HCT116 (cell line): ENCODE measurements around the gene HOXC6. TPM values are rescaled to one million over a fixed set of nuclear protein-coding genes. Genes with fewer than 3 reads are reported as not detected.

Experiments used
- ATAC-seq: fragments of 200-7000 bp; cut with Tn5 transposase; 2 replicates; pipeline ENCODE4 v1.9.1; 2020; ENCODE audit warnings: mild to moderate bottlenecking, moderate library complexity
- BruUV-seq: library from RNA; stranded (reverse); fragments of 400-500 nt; replicated peaks from 2 replicates; lab custom pipeline; 2021; lab: Mats Ljungman, UMichigan
- CTCF ChIA-PET: fragments of 300-600 bp; sonication (Branson Sonifier 250); formaldehyde crosslinking; loops from one replicate; lab custom pipeline; 2021; ENCODE audit warnings: antibody characterized with exemption; lab: Charles Lee
- POLR2A ChIA-PET: fragments of 300-600, 350-600 bp; sonication (Branson Sonifier 250); formaldehyde crosslinking; loops from one replicate; lab custom pipeline; 2021; ENCODE audit warnings: antibody characterized with exemption; lab: Charles Lee
- RAD21 ChIA-PET, 2 experiments: fragments of 300-600 bp; sonication (Branson Sonifier 250); formaldehyde crosslinking; loops; one replicate each; lab custom pipeline; 2023; ENCODE audit warnings: low total read pairs in 2 of 2; ENCODE audit not compliant: uncharacterized antibody in 2 of 2, unreplicated experiment in 2 of 2, low non-redundant PET in 1 of 2; lab: Charles Lee
- DNase-seq: peaks from one replicate; pipeline ENCODE4 v3.0.0-alpha.2; 2010; ENCODE audit warnings: low read depth, low spot score
- H2AFZ ChIP-seq: fragments of 200-600 bp; shearing (Covaris generic), sonication (generic); 2 replicates; pipeline ENCODE4 v1.6.1; 2017; ENCODE audit warnings: low read depth, mixed run types, mixed read lengths, antibody characterized with exemption, low read length; ENCODE audit not compliant: poor library complexity, severe bottlenecking
- H3K27ac ChIP-seq: 2 replicates; pipeline ENCODE4 v1.5.1; 2012; ENCODE audit warnings: low read depth, low read length
- H3K27me3 ChIP-seq: fragments of 200-600 bp; sonication (generic); 2 replicates; pipeline ENCODE4 v1.6.1; 2016; ENCODE audit warnings: mixed run types, low read length, mixed read lengths; ENCODE audit not compliant: insufficient read depth
- H3K36me3 ChIP-seq, 2 experiments: fragments of 200-500 bp in 1 of 2; fragments of 200-600 bp in 1 of 2; sonication (Bioruptor generic) in 1 of 2; sonication (generic) in 1 of 2; 2 replicates each; pipeline versions ENCODE4 v1.5.1 to v1.6.1; 2014 to 2016; ENCODE audit warnings: low read length in 2 of 2, inconsistent platforms in 1 of 2, mixed read lengths in 1 of 2, mixed run types in 1 of 2; ENCODE audit not compliant: insufficient read depth in 2 of 2, control insufficient read depth in 1 of 2
- H3K4me1 ChIP-seq, 2 experiments: fragments of 200-600 bp in 1 of 2; sonication (generic) in 1 of 2; 2 replicates each; pipeline versions ENCODE4 v1.5.1 to v1.6.1; 2012 to 2017; ENCODE audit warnings: low read length in 2 of 2, inconsistent platforms in 1 of 2, mild to moderate bottlenecking in 1 of 2, mixed read lengths in 1 of 2, mixed run types in 1 of 2, moderate library complexity in 1 of 2; ENCODE audit not compliant: insufficient read depth in 2 of 2, control insufficient read depth in 1 of 2
- H3K4me2 ChIP-seq: fragments of 200-600 bp; sonication (generic); 2 replicates; pipeline ENCODE4 v1.6.1; 2017; ENCODE audit warnings: mixed run types, low read length, mixed read lengths
- H3K4me3 ChIP-seq, 2 experiments: fragments of 200-600 bp in 1 of 2; sonication (generic) in 1 of 2; replicated peaks in 1 of 2; 2 replicates each; pipeline ENCODE4 v1.5.1; 2011 to 2016; ENCODE audit warnings: low read length in 2 of 2, control low read depth in 1 of 2, low read depth in 1 of 2, mild to moderate bottlenecking in 1 of 2, mixed read lengths in 1 of 2, mixed run types in 1 of 2
- H3K79me2 ChIP-seq: fragments of 200-600 bp; sonication (generic); 2 replicates; pipeline ENCODE4 v1.6.1; 2017; ENCODE audit warnings: mild to moderate bottlenecking, mixed run types, low read length, moderate library complexity, mixed read lengths; ENCODE audit not compliant: insufficient read depth
- H3K9ac ChIP-seq: fragments of 200-600 bp; sonication (generic); 2 replicates; pipeline ENCODE4 v1.6.1; 2016; ENCODE audit warnings: low read length, mixed read lengths
- H3K9me2 ChIP-seq: fragments of 200-600 bp; sonication (generic), shearing (Covaris generic); 2 replicates; pipeline ENCODE4 v1.6.1; 2017; ENCODE audit warnings: mixed run types, mild to moderate bottlenecking, moderate library complexity; ENCODE audit not compliant: insufficient read depth
- H3K9me3 ChIP-seq, 2 experiments: fragments of 200-500 bp in 1 of 2; fragments of 200-600 bp in 1 of 2; sonication (Bioruptor generic) in 1 of 2; sonication (generic) in 1 of 2; 2 replicates each; pipeline ENCODE4 v1.6.1; 2014 to 2017; ENCODE audit warnings: low read length in 2 of 2, mixed read lengths in 2 of 2, inconsistent platforms in 1 of 2, low read depth in 1 of 2, mild to moderate bottlenecking in 1 of 2, mixed run types in 1 of 2, moderate library complexity in 1 of 2; ENCODE audit not compliant: control insufficient read depth in 1 of 2, insufficient read depth in 1 of 2
- H4K20me1 ChIP-seq: fragments of 200-600 bp; sonication (generic), shearing (Covaris generic); 2 replicates; pipeline ENCODE4 v1.6.1; 2017; ENCODE audit warnings: mixed run types, mild to moderate bottlenecking, moderate library complexity; ENCODE audit not compliant: insufficient read depth
- EGR1 ChIP-seq: IDR thresholded peaks from 2 replicates; pipeline ENCODE4 v1.6.1; 2012; ENCODE audit warnings: low read depth
- ELF1 ChIP-seq: IDR thresholded peaks from 2 replicates; pipeline ENCODE4 v1.6.1; 2012; ENCODE audit warnings: low read depth, borderline replicate concordance
- EZH2phosphoT487 ChIP-seq: fragments of 200-600 bp; IDR thresholded peaks from 2 replicates; pipeline ENCODE4 v1.6.1; 2018; ENCODE audit warnings: antibody characterized with exemption, borderline replicate concordance
- FOSL1 ChIP-seq: IDR thresholded peaks from 2 replicates; pipeline ENCODE4 v1.6.1; 2012; ENCODE audit warnings: low read depth
- POLR2AphosphoS5 ChIP-seq: IDR thresholded peaks from 2 replicates; pipeline ENCODE4 v1.6.1; 2011; ENCODE audit warnings: mild to moderate bottlenecking, low read depth, low read length, moderate library complexity
- SP1 ChIP-seq: IDR thresholded peaks from 2 replicates; pipeline ENCODE4 v1.6.1; 2012; ENCODE audit warnings: low read depth
- SRF ChIP-seq: IDR thresholded peaks from 2 replicates; pipeline ENCODE4 v1.6.1; 2012; ENCODE audit warnings: low read depth
- intact Hi-C: fragments of 100-400 bp; cut with micrococcal nuclease; formaldehyde crosslinking; loops from 2 replicates; pipeline ENCODE4 v1.10.0; 2022
- total RNA-seq: library from RNA; stranded (reverse); gene quantifications from one replicate; pipeline ENCODE4 v1.2.1, GENCODE V29; 2021; ENCODE audit not compliant: unreplicated experiment
- TF ChIP-seq, protein P1 (sequence below), 3 experiments: fragments of 200-600 bp in 1 of 3; sonication (generic) in 1 of 3; IDR thresholded peaks in 2 of 3; conservative IDR thresholded peaks in 1 of 3; 2 replicates each; pipeline ENCODE4 v1.5.1; 2012 to 2017; ENCODE audit warnings: low read depth in 2 of 3, low read length in 2 of 3, antibody characterized with exemption in 1 of 3, borderline replicate concordance in 1 of 3, control low read depth in 1 of 3, mild to moderate bottlenecking in 1 of 3, mixed read lengths in 1 of 3, mixed run types in 1 of 3, moderate library complexity in 1 of 3; ENCODE audit not compliant: insufficient read depth in 1 of 3

Gene HOXC6
- total RNA-seq, 1 experiment from 2014 or later: 3.1 TPM

DNA sequence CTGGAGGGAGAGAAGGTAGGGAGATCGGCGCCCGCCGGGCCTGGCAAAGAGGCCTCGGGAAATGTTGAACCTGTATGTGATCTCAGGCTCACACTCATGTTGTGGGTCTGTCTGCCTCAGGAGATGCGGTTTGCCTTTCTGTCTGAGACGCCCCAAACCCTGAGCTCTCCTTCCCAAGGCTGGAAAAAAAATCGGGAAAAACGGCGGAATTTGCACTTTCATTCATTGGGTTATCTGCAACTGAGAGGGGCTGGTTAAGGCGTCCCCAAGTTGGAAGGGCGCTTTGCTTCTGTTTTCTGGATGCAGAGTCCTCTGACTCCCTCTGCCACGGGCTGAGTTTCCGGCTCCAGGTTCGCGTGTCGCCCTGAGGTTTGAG is 33.2 kb upstream of the HOXC6 start:
- Histone ChIP-seq H4K20me1 (no peaks in the 10 kb centered on the region), H3K4me3 (peak overlapping the region; percentile 78 to 85), H2AFZ (peak overlapping the region; percentile 88), H3K9me3 (no peaks in the 10 kb centered on the region), H3K4me1 (peaks cover 17 to 33% of the 10 kb centered on the region in 2 experiments; a peak in 3 of 4 replicates), H3K27ac (peak overlapping the region; percentile 81), H3K27me3 (no peaks in the 10 kb centered on the region), H3K4me2 (peak overlapping the region; percentile 94), H3K9ac (peak overlapping the region; percentile 97), H3K36me3 (no peaks in the 10 kb centered on the region), H3K79me2 (peaks cover 36% of the 10 kb centered on the region), H3K9me2 (no peaks in the 10 kb centered on the region)
- ChIA-PET CTCF (interaction anchor here (0.9 to 2.1 kb wide), 6 partner anchors 10 to 249 kb away, joined by 3 to 15 read pairs (median 3); partner anchors contain the start of genes HOXC10 and HOXC5), POLR2A (interaction anchor here (0.6 to 1.3 kb wide), 4 partner anchors 9 to 216 kb away, joined by 3 read pairs; partner anchors contain the start of gene HOXC10), RAD21 (interaction anchor here (0.6 kb wide), 2 partner anchors 8 to 33 kb away, joined by 3 read pairs; no protein-coding TSS in a partner anchor)
- ATAC-seq (no peak; the same call in 1 of the 2 replicates), DNase-seq (no peak)
- TF ChIP-seq EGR1: no peak
- no peak for TF ChIP-seq SRF
- TF ChIP-seq EZH2phosphoT487: no peak
- TF ChIP-seq, protein P1, sequence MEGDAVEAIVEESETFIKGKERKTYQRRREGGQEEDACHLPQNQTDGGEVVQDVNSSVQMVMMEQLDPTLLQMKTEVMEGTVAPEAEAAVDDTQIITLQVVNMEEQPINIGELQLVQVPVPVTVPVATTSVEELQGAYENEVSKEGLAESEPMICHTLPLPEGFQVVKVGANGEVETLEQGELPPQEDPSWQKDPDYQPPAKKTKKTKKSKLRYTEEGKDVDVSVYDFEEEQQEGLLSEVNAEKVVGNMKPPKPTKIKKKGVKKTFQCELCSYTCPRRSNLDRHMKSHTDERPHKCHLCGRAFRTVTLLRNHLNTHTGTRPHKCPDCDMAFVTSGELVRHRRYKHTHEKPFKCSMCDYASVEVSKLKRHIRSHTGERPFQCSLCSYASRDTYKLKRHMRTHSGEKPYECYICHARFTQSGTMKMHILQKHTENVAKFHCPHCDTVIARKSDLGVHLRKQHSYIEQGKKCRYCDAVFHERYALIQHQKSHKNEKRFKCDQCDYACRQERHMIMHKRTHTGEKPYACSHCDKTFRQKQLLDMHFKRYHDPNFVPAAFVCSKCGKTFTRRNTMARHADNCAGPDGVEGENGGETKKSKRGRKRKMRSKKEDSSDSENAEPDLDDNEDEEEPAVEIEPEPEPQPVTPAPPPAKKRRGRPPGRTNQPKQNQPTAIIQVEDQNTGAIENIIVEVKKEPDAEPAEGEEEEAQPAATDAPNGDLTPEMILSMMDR (IDR thresholded peaks at IDR 0.05 in 2 of 3, conservative IDR thresholded peaks at IDR 0.05 in 1 of 3; ENCODE audit: borderline replicate concordance in 1 of 3, insufficient read depth in 1 of 3, low read depth in 2 of 3, low read length in 2 of 3): no peak
- TF ChIP-seq SP1: no peak
- no peak for TF ChIP-seq ELF1
- TF ChIP-seq FOSL1: no peak
- TF ChIP-seq POLR2AphosphoS5: no peak
- TSS peak; percentile 66 for BruUV-seq
- intact Hi-C loops: no loop called here
